HepG2 (cell line): ENCODE data around the gene WBP1.

Source experiments
- ESRRA ChIP-seq: sonication (generic); formaldehyde crosslinking; IDR thresholded peaks from 2 replicates; pipeline ENCODE4 v1.5.1; 2020; ENCODE audit warnings: mild to moderate bottlenecking, low read depth, missing genetic modification reagents
- MAX ChIP-seq: IDR thresholded peaks from 2 replicates; pipeline ENCODE4 v1.6.1; 2012; ENCODE audit warnings: inconsistent platforms

GRCh38 chr2:74414881-74415761, 43.1 kb upstream of the WBP1 start:
- TF ChIP-seq MAX, result no peak
- TF ChIP-seq ESRRA (CRISPR knock-in tag), result no peak
